ENCODE data around the gene DNAI7. TPM values are rescaled to one million over a fixed set of nuclear protein-coding genes. Genes with fewer than 3 reads are reported as not detected.

The DNAI7 gene
- polyA plus RNA-seq, 1 donor from 2014 or later = 1.3 TPM

Other genes starting within 250 kb of the DNAI7 start
- 26.1 and 31.3 TPM in 2 replicates for gene BCAT1, start 246.1 kb downstream of the DNAI7 start, polyA plus RNA-seq
- gene ETFRF1, start 77 bp upstream of the DNAI7 start, polyA plus RNA-seq = 81.8 and 85.0 TPM in 2 replicates
- 34.7 and 35.1 TPM in 2 replicates for gene KRAS, start 55.8 kb upstream of the DNAI7 start, polyA plus RNA-seq

Measured in neural cell (in vitro differentiated cells).